NCI-H226 (cell line): ENCODE measurements around the gene SYCE3.
"Not testable (repeated sequence)": the region's sequence is repeated elsewhere in the genome, so short reads cannot be mapped to it uniquely, and the experiment has no call there.

ENCODE experiments used
- DNase-seq: peaks from one replicate; pipeline ENCODE4 v3.0.0-alpha.2; 2015

Gene SYCE3

GRCh38 chr22:50529416-50529896 lies 33.3 kb downstream of the SYCE3 start:
- no peak for DNase-seq

- no peak for DNase-seq
Observed at GRCh38 chr22:50528682-50529415, 33.9 kb downstream of the SYCE3 start.

GRCh38 chr22:50527921-50528681 lies 34.6 kb downstream of the SYCE3 start:
- no peak for DNase-seq

GRCh38 chr22:50526834-50527801 lies 35.6 kb downstream of the SYCE3 start:
- peak; percentile 18 for DNase-seq

- peak; percentile 26 for DNase-seq
Observed at GRCh38 chr22:50526108-50526833, 36.4 kb downstream of the SYCE3 start.

- no peak for DNase-seq
Observed at GRCh38 chr22:50525858-50526107, 36.9 kb downstream of the SYCE3 start.

GRCh38 chr22:50525104-50525857 lies 37.4 kb downstream of the SYCE3 start, which contains the start of gene SCO2:
Gene SCO2 (minus strand): TSS chr22:50525598. CDS start chr22:50524411, 1,187 bp downstream.
- DNase-seq, result peak; percentile 80

- no peak for DNase-seq
Observed at GRCh38 chr22:50524676-50525103, 38.0 kb downstream of the SYCE3 start.

GRCh38 chr22:50523806-50524675 lies 38.7 kb downstream of the SYCE3 start:
- DNase-seq, result no peak

GRCh38 chr22:50523458-50523805 lies 39.3 kb downstream of the SYCE3 start:
- DNase-seq, result no peak

GRCh38 chr22:50522806-50523438 lies 39.8 kb downstream of the SYCE3 start:
- DNase-seq, result no peak

- no peak for DNase-seq
Observed at GRCh38 chr22:50522208-50522805, 40.4 kb downstream of the SYCE3 start.

GRCh38 chr22:50521710-50522109 lies 41.0 kb downstream of the SYCE3 start:
- DNase-seq, result no peak

GRCh38 chr22:50520826-50521453 lies 41.8 kb downstream of the SYCE3 start:
- no peak for DNase-seq

- DNase-seq, result not testable (repeated sequence)
Observed at GRCh38 chr22:50520184-50520583, 42.5 kb downstream of the SYCE3 start.

GRCh38 chr22:50519151-50519550 lies 43.6 kb downstream of the SYCE3 start:
- DNase-seq, result no peak

- DNase-seq, result no peak
Observed at GRCh38 chr22:50518606-50519005, 44.1 kb downstream of the SYCE3 start.

GRCh38 chr22:50517495-50518260 lies 45.0 kb downstream of the SYCE3 start:
- no peak for DNase-seq
